OCI-LY7 (cell line): ENCODE results near the gene CBX2.

Source experiments
- EZH2phosphoT487 ChIP-seq: fragments of 200-600 bp; sonication (generic); IDR thresholded peaks from 2 replicates; pipeline ENCODE4 v1.6.1; 2018; ENCODE audit warnings: low read depth, borderline replicate concordance, mild to moderate bottlenecking, mixed run types, antibody characterized with exemption, low read length, moderate library complexity, mixed read lengths
- TF ChIP-seq, protein P1 (sequence below): fragments of 200-600 bp; sonication (generic); conservative IDR thresholded peaks from 2 replicates; pipeline ENCODE4 v1.5.1; 2014; ENCODE audit warnings: mild to moderate bottlenecking, antibody characterized with exemption, low read length, moderate library complexity, mixed read lengths

DNA sequence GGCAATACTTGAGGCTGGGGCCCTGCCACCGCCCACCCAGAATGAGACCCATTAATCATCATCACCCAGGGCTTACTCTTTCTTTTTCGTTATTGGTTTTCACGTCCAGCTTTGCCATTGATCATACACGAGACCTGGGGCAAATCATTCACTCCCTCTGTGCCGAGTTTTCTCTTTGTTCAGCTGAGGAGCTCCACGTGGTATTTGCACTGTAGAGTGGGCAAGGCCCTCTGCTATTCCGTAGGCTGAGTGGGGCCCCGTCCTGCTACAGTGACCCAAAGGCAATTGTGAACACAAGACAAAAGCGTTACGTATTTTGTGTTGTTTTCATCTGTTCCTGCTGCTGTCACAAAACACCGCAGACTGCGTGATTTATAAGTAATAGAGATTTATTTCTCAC is 23.6 kb upstream of the CBX2 start:
- TF ChIP-seq, protein P1, sequence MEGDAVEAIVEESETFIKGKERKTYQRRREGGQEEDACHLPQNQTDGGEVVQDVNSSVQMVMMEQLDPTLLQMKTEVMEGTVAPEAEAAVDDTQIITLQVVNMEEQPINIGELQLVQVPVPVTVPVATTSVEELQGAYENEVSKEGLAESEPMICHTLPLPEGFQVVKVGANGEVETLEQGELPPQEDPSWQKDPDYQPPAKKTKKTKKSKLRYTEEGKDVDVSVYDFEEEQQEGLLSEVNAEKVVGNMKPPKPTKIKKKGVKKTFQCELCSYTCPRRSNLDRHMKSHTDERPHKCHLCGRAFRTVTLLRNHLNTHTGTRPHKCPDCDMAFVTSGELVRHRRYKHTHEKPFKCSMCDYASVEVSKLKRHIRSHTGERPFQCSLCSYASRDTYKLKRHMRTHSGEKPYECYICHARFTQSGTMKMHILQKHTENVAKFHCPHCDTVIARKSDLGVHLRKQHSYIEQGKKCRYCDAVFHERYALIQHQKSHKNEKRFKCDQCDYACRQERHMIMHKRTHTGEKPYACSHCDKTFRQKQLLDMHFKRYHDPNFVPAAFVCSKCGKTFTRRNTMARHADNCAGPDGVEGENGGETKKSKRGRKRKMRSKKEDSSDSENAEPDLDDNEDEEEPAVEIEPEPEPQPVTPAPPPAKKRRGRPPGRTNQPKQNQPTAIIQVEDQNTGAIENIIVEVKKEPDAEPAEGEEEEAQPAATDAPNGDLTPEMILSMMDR, result no peak
- no peak for TF ChIP-seq EZH2phosphoT487
